GM21825 (cell line): ENCODE results near the gene CEP135.

Experiments used
- ATAC-seq: cut with Tn5 transposase; IDR thresholded peaks from one replicate; pipeline ENCODE4 v1.9.1; 2021; ENCODE audit warnings: mild to moderate bottlenecking, moderate library complexity; ENCODE audit not compliant: unreplicated experiment

CEP135 gene

DNA sequence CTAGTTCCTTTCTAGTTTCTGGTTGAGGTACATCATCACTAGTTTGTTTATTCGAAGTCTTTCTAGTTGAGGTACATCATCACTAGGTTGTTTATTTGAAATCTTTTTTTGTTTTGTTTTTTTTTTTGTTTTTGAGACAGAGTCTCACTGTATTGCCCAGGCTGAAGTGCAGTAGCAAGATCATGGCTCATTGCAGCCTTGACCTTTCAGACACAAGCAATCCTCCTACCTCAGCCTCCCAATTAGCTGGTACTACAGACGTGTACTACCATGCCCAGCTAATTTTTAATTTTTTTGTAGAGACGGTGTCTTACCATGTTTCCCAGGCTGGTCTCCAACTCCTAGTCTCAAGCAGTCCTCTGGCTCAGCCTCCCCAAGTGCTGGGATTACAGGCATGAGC is 54.9 kb downstream of the CEP135 start:
- ATAC-seq, result no peak

DNA sequence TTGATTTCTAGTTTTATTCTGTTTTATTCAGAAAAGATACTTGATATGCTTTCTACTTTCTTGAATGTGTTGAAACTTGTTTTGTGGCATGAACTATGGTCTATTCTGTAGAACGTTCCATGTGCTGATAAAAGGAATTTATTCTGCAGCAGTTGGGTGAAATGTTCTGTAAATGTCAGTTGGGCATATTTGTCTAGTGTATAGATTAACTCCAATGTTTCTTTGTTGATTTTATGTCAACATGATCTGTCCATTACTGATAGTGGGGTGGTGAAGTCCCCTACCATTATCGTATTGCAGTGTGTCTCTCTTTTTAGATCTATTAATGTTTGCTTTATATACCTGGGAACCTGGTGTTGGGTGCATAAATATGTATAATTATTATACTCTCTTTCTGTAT is 55.5 kb downstream of the CEP135 start:
- no peak for ATAC-seq

DNA sequence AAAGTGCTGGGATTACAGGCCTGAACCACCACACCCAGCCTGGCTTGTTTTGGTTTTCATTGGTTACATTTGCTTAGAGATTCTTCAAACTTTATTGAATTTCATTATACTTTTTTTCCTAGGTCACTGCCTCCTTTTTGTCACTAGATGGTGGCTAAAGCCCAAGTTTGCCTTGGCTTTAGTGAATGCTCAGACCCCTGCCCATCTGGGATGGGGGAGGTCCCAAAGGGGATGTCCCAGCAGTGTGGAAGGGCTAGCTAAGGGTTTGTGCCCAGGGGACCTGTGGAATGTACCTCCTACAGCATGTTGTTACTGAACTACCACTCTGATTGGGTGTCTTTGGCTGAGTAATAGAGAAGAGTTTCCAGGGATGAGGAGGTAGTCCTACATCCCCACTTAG is 58.4 kb downstream of the CEP135 start:
- no peak for ATAC-seq

DNA sequence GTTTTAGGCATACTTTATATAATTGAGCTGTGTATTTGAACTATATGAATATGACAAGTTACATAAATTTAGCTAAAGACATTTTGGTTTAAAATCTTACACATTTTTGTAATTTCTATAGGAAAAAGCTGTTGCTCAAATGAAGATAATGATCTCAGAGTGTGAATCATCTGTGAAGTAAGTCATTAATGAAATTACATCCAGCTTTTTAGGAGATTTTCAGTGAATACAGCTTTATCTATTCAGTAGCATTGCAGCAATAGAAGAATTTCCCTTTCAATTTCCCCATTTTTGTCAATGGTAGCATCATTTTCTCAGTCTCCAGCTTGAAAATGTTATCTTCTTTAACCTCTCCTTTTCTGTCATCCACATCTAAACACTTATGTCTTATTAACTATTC is 59.5 kb downstream of the CEP135 start:
- ATAC-seq, result no peak

DNA sequence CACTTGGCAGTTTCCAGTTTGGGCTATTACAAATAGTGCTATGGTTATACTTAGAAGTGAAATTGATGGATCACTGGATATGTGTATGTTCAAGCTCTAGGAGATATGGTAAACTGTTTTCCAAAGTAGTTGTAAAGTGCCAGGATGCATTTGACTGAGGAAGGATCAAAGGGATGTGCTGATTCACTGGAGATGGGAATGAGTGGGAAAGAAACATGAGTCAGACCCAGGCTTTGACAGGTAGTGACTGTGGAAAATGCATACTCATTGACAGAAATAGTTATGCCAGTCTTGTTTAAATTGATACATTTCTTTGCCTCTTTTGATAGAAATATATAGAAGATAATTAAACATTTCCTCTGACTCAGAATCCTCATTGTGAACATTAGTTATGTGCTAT is 77.9 kb downstream of the CEP135 start:
- no peak for ATAC-seq

DNA sequence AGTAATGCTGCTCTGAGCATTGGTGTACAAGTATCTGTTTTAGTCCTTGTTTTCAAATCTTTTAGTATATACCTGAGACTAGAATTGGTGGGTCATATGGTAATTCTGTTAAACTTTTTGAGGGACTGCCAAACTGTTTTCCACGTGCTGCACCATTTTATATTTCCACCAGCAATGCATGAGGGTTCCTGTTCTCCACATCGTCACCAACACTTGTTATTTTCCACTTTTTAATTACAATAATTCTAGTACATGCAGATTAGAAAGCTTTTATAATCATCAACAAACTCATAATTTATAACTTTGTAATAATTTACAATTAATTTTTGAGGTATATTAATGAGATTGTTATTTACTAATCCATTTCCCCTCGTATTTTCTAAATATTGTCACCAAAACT is 79.4 kb downstream of the CEP135 start:
- no peak for ATAC-seq

DNA sequence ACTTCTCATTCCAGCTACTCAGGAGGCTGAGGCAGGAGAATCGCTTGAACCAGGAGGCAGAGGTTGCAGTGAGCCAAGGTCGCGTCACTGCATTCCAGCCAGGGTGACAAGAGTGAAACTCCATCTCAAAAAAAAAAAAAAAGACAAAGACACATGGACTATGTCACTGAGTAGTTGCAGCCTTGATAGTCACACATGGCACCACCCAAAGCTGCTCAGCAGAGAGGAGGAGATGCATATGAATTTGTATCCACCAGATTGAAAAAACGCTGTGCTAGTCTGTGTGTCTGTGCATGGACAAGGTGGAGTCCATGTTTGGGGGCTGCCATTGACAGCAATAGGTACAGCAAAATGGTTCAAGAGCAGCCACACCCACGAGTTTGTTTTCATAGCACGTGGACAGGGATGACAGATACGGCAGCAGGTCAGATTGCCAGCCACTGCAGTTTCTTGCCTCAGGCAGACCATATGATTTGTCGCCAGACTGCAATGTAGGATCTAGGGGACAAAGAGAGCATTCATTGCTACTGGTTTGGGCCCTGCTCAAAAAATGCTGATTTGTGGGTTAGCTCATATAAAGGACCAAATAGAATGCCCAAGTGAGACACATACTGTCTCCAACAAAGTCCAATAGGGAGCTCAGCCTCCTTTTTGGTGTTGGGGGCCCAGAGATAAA is 89.9 kb downstream of the CEP135 start:
- no peak for ATAC-seq

DNA sequence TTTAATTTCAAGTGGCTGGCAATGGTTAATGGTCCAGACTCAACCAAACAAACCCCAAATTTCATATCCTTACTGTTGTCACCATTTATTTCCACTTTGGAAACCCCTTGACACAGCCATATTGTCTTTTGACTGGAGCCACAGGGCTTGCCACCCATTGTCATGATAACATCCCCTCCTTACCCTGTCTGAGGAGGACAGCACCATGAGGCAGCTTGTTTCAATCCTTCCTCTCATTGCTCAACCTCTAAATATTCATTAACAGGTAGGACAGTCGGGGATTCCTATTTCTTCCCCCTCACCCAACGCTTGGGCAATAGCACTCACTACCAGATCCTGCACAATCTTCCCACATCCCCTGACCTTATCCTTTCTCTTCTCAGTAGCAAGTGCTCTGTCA is 92.1 kb downstream of the CEP135 start:
- ATAC-seq, result no peak

DNA sequence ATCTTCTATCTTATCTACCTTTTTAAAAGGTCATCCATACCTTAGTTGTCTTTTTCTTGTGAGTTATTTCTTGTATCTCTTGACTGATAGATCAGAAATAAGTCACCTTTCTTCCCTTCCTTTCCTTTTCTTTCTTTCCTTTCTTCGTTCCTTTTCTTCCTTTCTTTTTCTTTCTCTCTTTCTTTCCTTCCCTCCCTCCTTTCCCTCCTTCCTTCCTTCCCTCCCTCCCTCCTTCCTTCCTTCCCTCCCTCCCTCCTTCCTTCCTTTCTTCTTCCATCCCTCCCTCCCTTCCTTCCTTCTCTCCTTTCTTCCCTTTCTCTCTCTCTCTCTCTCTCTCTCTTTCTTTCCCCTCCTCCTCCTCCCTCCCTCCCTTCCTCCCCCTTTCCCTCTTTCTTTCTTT is 93.5 kb downstream of the CEP135 start:
- ATAC-seq, result no peak

DNA sequence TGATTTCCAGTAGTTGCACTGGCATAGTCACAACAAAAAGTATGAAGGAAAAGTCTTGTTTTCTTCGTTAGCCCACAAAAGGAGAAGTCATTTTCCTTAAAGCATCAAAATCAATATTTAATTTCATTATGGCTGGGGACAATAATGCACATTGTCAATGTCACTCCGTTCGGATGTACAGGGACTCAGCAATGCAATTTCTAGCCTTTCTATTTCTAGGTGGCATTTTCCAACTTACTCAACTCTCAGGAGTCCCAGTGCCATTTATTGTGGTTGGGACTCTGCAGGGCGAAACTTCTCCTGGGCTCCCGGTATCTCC is 99.6 kb downstream of the CEP135 start:
- no peak for ATAC-seq

DNA sequence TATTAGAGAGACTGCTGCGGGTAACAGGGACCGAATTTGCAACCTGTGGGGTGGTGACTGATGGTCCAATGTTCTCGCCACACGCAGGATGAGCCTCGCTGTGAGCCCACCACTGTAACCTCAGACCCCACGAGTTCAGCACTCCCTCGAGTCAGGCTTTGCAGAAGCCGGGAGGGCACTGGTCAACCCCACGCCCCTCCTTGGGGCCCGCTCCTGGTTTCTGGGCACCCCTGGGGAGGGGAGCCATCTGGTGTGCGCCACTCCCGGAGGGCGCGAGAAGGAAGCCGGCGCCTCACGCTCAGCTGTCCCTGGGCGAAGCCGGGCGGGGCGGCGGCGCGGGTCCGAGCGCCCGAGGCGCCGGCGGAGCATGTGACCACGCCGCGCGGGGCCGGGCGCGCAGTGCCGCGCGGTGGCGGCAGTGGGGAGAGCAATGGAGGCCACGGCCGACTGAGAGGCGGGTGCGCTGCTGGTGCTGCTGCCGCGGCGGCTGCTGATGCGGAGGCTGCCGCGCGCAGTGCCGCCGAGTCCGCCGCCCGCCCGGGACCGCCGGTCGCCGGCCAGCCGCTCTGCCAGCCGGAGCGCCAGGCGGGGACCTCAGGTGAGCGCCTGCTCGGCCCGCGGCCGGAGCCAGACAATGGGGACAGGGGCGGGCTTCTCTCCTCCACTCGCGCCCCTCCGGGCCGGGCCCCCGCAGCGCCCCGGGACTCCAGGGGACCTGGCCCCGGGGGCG is 100.1 kb downstream of the CEP135 start:
- peak; percentile 98 for ATAC-seq

DNA sequence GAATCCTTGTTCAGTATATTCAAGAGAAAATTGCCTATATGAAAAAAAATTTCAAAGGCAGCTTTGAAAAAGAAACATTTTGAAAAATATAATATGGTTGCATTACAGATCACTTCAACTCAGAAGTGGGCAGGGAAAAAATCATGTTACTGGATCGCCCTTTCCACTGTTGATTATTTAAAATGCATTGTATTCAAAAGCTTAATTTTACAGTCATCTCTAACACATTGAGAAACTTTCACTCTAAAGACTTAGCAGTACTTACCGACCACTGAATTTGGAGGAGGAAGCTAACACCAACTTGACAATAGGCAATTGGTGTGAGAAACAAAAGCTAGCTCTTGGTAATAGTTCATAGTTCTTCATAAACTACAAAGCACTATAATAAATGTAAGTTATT is 101.9 kb downstream of the CEP135 start:
- no peak for ATAC-seq

DNA sequence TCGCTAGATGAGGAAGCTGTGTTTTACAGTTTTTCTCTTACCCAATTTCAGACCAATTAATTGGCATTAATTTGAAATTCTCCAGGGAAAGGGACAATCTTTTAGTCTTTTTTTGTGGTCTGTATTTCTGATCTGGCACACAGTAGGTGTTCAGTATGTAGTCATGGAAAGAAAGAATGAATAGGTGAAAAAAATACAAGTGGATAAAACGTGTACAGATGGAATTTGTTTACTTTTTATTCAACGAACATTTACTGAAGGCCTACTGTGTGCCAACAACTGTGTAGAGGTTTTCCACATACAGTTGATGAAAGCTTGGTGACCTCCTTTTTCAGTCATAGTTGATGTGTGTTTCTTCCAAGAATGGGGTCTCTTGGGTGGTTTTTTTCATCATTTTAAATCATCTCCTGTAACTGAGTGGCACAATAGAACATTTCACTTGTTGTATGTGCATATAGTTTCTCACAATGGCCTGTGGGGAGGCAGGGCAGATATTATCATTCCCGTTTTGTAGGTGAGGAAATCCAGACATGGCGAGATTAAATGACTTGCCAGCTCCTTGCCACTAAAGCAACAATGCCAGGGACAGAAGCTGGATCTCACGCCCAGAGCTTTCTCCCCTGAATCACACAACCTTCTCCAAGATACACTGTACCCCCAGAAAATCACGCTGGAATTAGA is 102.4 kb downstream of the CEP135 start:
- ATAC-seq, result no peak

DNA sequence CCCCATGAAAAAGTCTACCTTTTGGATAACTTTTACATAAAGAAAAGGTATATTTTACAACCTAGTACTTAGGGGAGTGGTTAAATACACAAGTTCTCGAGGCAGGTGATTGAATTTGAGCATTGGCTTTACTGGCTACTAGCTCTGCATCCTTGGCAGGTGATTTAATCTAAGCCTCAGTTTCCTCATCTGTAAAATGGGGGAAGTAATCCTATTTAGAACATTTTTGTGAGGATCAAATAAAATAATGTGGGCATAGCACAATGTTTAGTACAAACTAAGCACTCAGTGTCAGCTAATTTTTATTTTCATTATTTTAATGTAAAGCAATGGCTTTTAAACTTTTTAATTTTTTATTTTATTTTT is 102.9 kb downstream of the CEP135 start:
- ATAC-seq, result no peak

DNA sequence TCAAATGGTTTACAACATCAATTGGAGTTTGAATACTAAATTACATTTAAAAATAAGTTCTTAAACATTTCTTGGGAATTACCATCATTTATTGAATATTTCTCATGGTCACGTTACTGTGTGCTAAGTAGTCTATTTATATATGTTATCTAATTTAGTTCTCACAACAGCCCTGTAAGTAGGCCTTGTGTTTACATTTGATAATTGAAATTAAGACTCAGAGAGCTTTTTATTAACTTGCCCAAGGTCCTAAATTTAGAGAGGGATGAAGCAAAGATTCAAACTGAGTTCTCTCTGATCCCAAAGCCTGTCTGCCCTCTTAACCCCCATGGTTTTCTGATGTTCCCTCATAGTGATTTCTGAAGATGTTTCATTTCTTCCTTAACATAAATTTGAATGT is 103.7 kb downstream of the CEP135 start:
- ATAC-seq, result no peak

DNA sequence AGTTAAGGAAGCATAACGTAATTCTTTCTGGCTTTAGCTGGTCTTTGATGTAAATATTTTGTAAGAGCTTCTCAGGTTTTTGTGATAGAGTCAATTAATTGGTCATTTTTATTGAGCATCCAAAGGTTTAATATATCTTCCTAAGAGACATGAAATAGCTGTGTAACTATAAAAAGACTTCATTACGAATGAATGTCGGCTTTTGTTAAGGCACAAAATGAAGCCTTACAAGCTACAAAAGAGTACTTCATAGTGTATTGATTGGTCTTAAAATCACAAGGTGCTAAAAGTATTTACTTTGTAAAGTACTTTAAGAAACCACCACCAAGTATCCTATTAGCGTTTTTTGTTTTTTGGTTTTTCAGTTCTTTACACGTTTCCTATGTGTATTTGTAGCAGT is 104.2 kb downstream of the CEP135 start:
- ATAC-seq, result no peak

DNA sequence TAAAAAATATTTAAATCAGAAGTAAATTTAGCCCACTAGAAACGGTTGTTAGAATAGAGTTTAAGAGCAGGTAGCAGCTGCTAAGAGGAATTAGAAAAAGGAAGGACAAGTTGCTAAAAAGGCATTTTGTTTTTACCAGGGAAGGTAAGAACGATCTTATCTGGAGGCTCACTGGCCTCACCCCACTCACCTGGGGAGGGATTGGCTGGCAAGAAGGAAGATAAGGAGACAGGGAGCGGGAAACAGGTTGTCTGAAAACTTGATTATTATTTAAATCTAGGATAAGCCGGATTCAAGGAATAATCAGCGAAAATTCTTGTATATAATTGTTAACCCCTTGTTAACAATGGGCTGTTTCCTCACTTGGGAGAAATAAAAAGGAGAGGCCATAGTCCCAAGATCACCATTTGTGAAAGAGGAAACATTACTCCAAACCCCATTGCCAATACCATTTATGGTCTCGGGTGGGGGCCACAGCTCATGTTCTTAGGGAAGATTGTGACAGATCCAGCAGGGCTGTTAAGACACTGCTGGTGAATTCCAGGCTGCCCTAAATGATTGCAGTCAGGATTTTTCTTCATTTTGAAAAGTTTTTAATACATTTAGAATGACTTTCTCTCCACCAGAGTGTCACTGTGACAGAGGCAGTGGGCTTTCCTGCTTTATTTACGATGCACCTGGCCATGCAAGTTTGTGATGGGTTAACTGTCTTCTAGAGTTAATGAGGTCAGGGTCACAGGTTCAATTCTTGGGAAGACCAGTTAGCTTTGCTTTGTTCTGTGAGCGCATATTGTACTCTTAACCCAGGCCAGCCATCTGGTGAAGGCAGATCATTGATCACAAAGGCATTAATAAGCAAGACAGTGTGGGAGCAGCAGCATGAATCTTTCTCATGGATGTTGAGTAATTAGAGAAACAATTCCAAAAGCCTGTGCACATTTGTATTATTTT is 106.6 kb downstream of the CEP135 start:
- no peak for ATAC-seq

DNA sequence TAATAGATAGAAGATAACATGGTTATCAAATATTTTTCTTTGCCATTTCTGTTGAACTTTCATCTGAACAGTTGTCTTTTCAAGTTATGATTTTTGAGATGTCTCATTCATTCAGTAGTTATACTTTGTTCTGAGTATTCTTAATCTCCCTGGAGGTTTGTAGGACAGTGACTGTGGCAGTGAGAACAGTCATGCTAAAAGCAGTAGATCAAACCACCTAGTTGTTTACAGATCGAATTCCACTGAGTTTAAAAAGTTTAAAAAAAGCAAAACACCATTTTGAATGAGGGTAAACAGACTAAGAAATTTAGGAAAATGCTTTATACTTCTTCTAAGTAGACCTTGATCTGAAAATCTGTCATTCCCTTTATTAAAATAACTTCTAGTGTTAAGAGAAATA is 107.2 kb downstream of the CEP135 start:
- no peak for ATAC-seq

DNA sequence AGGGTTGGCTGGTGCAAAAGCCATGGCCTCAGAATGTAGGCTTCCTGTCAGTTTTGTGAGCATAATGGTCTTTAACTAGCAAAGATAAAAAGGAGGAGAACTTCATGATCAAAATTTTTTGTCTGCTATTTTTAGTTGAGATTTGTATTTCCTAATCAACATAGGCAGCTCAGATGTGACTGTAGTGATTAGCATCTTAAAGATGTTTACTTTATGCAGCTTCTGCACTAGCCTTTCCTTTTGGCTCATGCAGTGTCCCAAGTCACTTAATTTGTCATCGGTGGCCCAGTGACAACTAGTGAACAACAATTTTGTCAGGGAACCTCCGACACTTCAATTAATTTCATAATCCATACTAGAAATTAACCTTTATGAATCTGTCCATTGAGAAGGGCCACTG is 109.8 kb downstream of the CEP135 start:
- ATAC-seq, result no peak

DNA sequence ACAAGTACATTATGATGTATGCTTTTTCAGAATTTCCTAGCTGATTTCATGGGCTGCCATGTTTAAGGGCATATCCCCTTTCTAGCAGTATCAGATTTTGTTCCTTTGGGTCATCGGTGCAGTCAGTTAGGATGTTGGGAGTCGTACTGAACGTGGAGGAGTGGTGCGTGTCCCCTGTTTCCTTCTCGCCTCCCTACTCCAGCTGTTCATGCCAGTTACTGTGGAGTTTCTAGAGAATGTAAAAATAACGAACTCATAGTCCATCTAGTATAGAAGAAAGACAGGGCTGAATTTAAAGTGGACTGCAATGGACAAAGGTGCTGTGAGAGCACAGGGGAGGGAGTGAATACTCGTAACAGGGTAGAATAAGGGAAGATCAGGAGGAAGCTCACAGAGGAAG is 111.3 kb downstream of the CEP135 start:
- no peak for ATAC-seq

DNA sequence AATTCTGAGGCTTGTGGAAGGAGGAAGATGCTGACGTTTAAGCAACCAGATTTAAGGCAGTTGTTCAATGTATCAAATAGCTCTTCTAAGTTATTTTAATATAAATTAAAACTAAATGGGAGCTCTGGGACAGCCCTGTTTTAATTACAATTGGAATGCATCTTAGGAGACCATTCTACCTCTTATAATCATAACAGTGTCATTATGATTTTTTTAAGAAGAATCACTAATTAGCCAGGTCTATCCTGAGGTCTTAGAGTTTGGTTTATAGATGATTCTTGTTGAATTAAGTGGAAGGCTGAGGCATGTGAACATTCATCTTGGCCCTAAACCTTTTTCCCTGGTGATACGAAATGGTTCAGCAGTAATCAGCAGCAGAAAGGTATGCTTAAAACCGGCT is 113.4 kb downstream of the CEP135 start:
- ATAC-seq, result no peak
